ENCODE results near the gene GMDS. TPM values are rescaled to one million over a fixed set of nuclear protein-coding genes. Genes with fewer than 3 reads are reported as not detected.

The GMDS gene
- total RNA-seq, 2 experiments from 2014 or later, result 13.9 to 16.4 TPM

- H3K9me3 ChIP-seq (ENCODE audit: control insufficient read depth in 1 of 2, insufficient read depth in 1 of 2, low read length in 2 of 2), result no peaks in the 10 kb centered on the region
- Mint-ChIP-seq H3K4me1 (ENCODE audit: low read depth) (no peaks in the 10 kb centered on the region), H3K9me3 (no peaks in the 10 kb centered on the region), H3K27ac (no peak overlapping the region), H3K27me3 (no peaks in the 10 kb centered on the region), H3K36me3 (ENCODE audit: low read depth) (no peaks in the 10 kb centered on the region), H3K4me3 (no peak overlapping the region)
- H3K27ac ChIP-seq (ENCODE audit: low read depth in 1 of 2, low read length in 2 of 2), result no peak overlapping the region
- H3K4me3 ChIP-seq (ENCODE audit: low read length), result no peak overlapping the region
- H3K4me1 ChIP-seq (ENCODE audit: insufficient read depth, low read length), result no peaks in the 10 kb centered on the region
- ChIA-PET POLR2A (no interaction called here), CTCF (no interaction called here)
- intact Hi-C loops (cut with DNase I, micrococcal nuclease), result no loop called here
- no peaks in the 10 kb centered on the region for H3K36me3 ChIP-seq (ENCODE audit: insufficient read depth, low read length)
- TF ChIP-seq CTCF (IDR thresholded peaks at IDR 0.05), result no peak
- H3K27me3 ChIP-seq (ENCODE audit: control insufficient read depth in 1 of 2, insufficient read depth in 2 of 2, low read length in 2 of 2), result no peaks in the 10 kb centered on the region
- DNase-seq (no peak), ATAC-seq (ENCODE audit: poor library complexity) (no peak)
Observed at GRCh38 chr6:1798965-1799325, 446.5 kb downstream of the GMDS start.

GRCh38 chr6:1798303-1798964, 447.0 kb downstream of the GMDS start:
- no peak for DNase-seq
- Histone ChIP-seq H3K27me3 (ENCODE audit: control insufficient read depth in 1 of 2, insufficient read depth in 2 of 2, low read length in 2 of 2) (no peaks in the 10 kb centered on the region), H3K36me3 (ENCODE audit: insufficient read depth, low read length) (no peaks in the 10 kb centered on the region), H3K4me1 (ENCODE audit: insufficient read depth, low read length) (no peaks in the 10 kb centered on the region), H3K9me3 (ENCODE audit: control insufficient read depth in 1 of 2, insufficient read depth in 1 of 2, low read length in 2 of 2) (no peaks in the 10 kb centered on the region), H3K27ac (ENCODE audit: low read depth in 1 of 2, low read length in 2 of 2) (no peak overlapping the region), H3K4me3 (ENCODE audit: low read length) (no peak overlapping the region)
- Mint-ChIP-seq H3K36me3 (ENCODE audit: low read depth) (no peaks in the 10 kb centered on the region), H3K27me3 (no peaks in the 10 kb centered on the region), H3K9me3 (no peaks in the 10 kb centered on the region), H3K4me1 (ENCODE audit: low read depth) (no peaks in the 10 kb centered on the region), H3K27ac (no peak overlapping the region), H3K4me3 (no peak overlapping the region)
- ATAC-seq (ENCODE audit: poor library complexity), result no peak
- POLR2A ChIA-PET, result no interaction called here
- no peak for TF ChIP-seq CTCF (IDR thresholded peaks at IDR 0.05)
- intact Hi-C loops (cut with DNase I, micrococcal nuclease), result no loop called here
- CTCF ChIA-PET, result no interaction called here

GRCh38 chr6:1797801-1798200, 447.6 kb downstream of the GMDS start:
- no peak for TF ChIP-seq CTCF (IDR thresholded peaks at IDR 0.05)
- no peaks in the 10 kb centered on the region for H3K27me3 Mint-ChIP-seq
- ChIA-PET POLR2A (no interaction called here), CTCF (no interaction called here)
- Histone ChIP-seq H3K27me3 (ENCODE audit: control insufficient read depth in 1 of 2, insufficient read depth in 2 of 2, low read length in 2 of 2) (no peaks in the 10 kb centered on the region), H3K27ac (ENCODE audit: low read depth in 1 of 2, low read length in 2 of 2) (no peak overlapping the region), H3K9me3 (ENCODE audit: control insufficient read depth in 1 of 2, insufficient read depth in 1 of 2, low read length in 2 of 2) (no peaks in the 10 kb centered on the region), H3K36me3 (ENCODE audit: insufficient read depth, low read length) (no peaks in the 10 kb centered on the region), H3K4me1 (ENCODE audit: insufficient read depth, low read length) (no peaks in the 10 kb centered on the region), H3K4me3 (ENCODE audit: low read length) (no peak overlapping the region)
- H3K9me3 Mint-ChIP-seq, result no peaks in the 10 kb centered on the region
- no peak overlapping the region for H3K4me3 Mint-ChIP-seq
- ATAC-seq (ENCODE audit: poor library complexity) (no peak), DNase-seq (no peak)
- no peak overlapping the region for H3K27ac Mint-ChIP-seq
- H3K36me3 Mint-ChIP-seq (ENCODE audit: low read depth), result no peaks in the 10 kb centered on the region
- no peaks in the 10 kb centered on the region for H3K4me1 Mint-ChIP-seq (ENCODE audit: low read depth)
- intact Hi-C loops (cut with DNase I, micrococcal nuclease), result no loop called here

Measured in CD4-positive, alpha-beta T cell (primary cell).